ENCODE measurements around the gene CAMK4. TPM values are rescaled to one million over a fixed set of nuclear protein-coding genes. Genes with fewer than 3 reads are reported as not detected.

CAMK4 gene
- total RNA-seq, 1 donor from 2014 or later = 2.2 TPM

- DNase-seq (ENCODE audit: low read depth, low spot score) = no peak
Observed at GRCh38 chr5:111486055-111486454, 261.9 kb downstream of the CAMK4 start.

GRCh38 chr5:111486926-111487325 lies 262.7 kb downstream of the CAMK4 start:
- no peak for DNase-seq (ENCODE audit: low read depth, low spot score)

- DNase-seq (ENCODE audit: low read depth, low spot score) = no peak
Observed at GRCh38 chr5:111488353-111488752, 264.2 kb downstream of the CAMK4 start.

GRCh38 chr5:111493031-111493430 lies 268.8 kb downstream of the CAMK4 start:
- DNase-seq (ENCODE audit: low read depth, low spot score) = no peak

GRCh38 chr5:111494355-111494999 lies 270.3 kb downstream of the CAMK4 start:
- no peak for DNase-seq (ENCODE audit: low read depth, low spot score)

GRCh38 chr5:111495159-111495558 lies 271.0 kb downstream of the CAMK4 start:
- DNase-seq (ENCODE audit: low read depth, low spot score) = no peak

GRCh38 chr5:111498346-111498745 lies 274.2 kb downstream of the CAMK4 start:
- DNase-seq (ENCODE audit: low read depth, low spot score) = no peak

- DNase-seq (ENCODE audit: low read depth, low spot score) = no peak
Observed at GRCh38 chr5:111502956-111503355, 278.8 kb downstream of the CAMK4 start.

GRCh38 chr5:111505096-111505495 lies 280.9 kb downstream of the CAMK4 start:
- no peak for DNase-seq (ENCODE audit: low read depth, low spot score)

GRCh38 chr5:111507276-111507675 lies 283.1 kb downstream of the CAMK4 start:
- DNase-seq (ENCODE audit: low read depth, low spot score) = no peak

- no peak for DNase-seq (ENCODE audit: low read depth, low spot score)
Observed at GRCh38 chr5:111509119-111509518, 284.9 kb downstream of the CAMK4 start.

- peak; percentile 11 for DNase-seq (ENCODE audit: low read depth, low spot score)
Observed at GRCh38 chr5:111511174-111511830, 287.1 kb downstream of the CAMK4 start.

- no peak for DNase-seq (ENCODE audit: low read depth, low spot score)
Observed at GRCh38 chr5:111511831-111512374, 287.7 kb downstream of the CAMK4 start.

- peak; percentile 82 for DNase-seq (ENCODE audit: low read depth, low spot score)
Observed at GRCh38 chr5:111512375-111513130, 288.4 kb downstream of the CAMK4 start, which contains the start of gene STARD4. Gene STARD4 (minus strand): TSS chr5:111512535. CDS start chr5:111507433, 5,102 bp downstream.

GRCh38 chr5:111513131-111513520 lies 288.9 kb downstream of the CAMK4 start:
- no peak for DNase-seq (ENCODE audit: low read depth, low spot score)

GRCh38 chr5:111514087-111514486 lies 289.9 kb downstream of the CAMK4 start:
- DNase-seq (ENCODE audit: low read depth, low spot score) = no peak

GRCh38 chr5:111517853-111518501 lies 293.8 kb downstream of the CAMK4 start:
- no peak for DNase-seq (ENCODE audit: low read depth, low spot score)

- DNase-seq (ENCODE audit: low read depth, low spot score) = no peak
Observed at GRCh38 chr5:111518777-111519176, 294.6 kb downstream of the CAMK4 start.

GRCh38 chr5:111520908-111521307 lies 296.7 kb downstream of the CAMK4 start:
- DNase-seq (ENCODE audit: low read depth, low spot score) = no peak

- DNase-seq (ENCODE audit: low read depth, low spot score) = no peak
Observed at GRCh38 chr5:111528056-111528455, 303.9 kb downstream of the CAMK4 start.

GRCh38 chr5:111530298-111530740 lies 306.1 kb downstream of the CAMK4 start:
- DNase-seq (ENCODE audit: low read depth, low spot score) = peak; percentile 69
